ENCODE data around the gene ACOXL.

Gene ACOXL

DNA sequence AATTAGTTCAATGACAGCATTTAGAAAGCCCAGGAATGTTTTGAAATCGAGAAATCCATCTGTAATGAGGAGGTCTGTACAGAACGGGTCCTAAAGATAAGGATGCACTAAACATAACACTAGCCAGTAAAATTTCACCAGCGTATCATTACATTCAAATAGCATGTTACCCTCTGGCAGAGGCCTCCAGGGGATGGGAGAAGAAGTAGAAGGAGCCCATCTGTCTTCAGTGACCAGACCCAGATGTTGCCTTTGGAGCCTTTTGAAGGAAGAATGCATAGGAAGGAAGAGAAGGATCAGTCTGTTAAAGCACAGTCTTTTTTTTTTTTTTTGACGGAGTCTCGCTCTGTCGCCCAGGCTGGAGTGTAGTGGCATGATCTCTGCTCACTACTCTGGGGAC, 302.2 kb downstream of the ACOXL start:
- TF ChIP-seq, protein P1, sequence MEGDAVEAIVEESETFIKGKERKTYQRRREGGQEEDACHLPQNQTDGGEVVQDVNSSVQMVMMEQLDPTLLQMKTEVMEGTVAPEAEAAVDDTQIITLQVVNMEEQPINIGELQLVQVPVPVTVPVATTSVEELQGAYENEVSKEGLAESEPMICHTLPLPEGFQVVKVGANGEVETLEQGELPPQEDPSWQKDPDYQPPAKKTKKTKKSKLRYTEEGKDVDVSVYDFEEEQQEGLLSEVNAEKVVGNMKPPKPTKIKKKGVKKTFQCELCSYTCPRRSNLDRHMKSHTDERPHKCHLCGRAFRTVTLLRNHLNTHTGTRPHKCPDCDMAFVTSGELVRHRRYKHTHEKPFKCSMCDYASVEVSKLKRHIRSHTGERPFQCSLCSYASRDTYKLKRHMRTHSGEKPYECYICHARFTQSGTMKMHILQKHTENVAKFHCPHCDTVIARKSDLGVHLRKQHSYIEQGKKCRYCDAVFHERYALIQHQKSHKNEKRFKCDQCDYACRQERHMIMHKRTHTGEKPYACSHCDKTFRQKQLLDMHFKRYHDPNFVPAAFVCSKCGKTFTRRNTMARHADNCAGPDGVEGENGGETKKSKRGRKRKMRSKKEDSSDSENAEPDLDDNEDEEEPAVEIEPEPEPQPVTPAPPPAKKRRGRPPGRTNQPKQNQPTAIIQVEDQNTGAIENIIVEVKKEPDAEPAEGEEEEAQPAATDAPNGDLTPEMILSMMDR (IDR thresholded peaks at IDR 0.05; ENCODE audit: insufficient read depth, low read depth, low read length, missing control alignments), result no peak
- no peak overlapping the region for H3K4me3 ChIP-seq (ENCODE audit: low read length)

DNA sequence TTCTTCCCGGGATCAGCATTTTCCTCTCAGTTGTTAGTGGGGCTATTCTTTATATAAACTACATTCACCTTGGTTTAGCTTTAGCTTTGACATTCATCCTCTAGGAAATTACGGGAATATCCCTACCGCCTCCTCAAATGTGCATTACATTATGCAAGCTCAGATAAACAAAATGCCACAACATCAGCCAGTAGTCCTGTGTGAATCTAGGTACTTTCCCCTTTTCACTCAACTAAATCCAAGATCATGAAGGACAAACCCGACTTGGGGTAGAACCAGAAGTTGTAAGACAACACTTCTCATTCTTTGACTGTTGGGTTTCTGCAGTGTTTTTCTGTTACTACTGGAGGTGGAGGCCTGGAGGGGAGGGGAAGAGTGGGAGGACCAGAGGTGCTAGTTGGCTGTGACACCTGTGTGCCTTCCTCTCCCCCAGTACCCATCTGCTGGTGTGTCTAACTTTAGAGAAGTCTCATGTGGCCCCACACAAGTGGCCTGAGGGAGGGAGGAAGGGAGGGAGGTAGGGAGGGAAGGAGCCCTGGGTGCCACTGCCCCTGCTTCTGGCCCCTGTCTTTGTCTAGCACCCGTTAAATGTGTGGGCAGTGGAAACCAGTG, 303.6 kb downstream of the ACOXL start:
- H3K4me3 ChIP-seq (ENCODE audit: low read length), result no peak overlapping the region
- TF ChIP-seq, protein P1 (IDR thresholded peaks at IDR 0.05; ENCODE audit: insufficient read depth, low read depth, low read length, missing control alignments), result no peak
- no peak for DNase-seq (ENCODE audit: low read depth)

More for the DNA sequence above, 302.2 kb downstream of the ACOXL start:
- DNase-seq (ENCODE audit: low read depth), result no peak

DNA sequence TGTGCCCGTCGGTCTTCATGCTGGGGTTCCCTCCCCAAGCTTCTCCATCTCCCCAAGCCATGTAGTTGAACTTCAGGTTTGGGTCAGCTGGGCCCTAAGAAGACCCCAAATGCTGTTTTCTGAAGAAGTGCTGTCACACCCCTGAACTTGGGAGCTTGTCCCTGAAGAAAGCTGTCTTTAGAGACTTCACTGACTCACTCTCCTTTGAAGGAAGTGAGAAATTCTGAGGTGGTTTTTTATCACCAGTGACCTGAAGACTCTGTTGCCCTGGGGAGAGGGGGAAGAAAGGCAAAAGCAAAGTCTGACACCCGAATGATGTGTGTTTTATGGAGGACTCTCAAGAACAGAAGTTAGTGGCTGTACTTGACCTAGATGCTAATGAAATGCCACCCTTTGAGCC, 304.8 kb downstream of the ACOXL start:
- DNase-seq (ENCODE audit: low read depth), result no peak

DNA sequence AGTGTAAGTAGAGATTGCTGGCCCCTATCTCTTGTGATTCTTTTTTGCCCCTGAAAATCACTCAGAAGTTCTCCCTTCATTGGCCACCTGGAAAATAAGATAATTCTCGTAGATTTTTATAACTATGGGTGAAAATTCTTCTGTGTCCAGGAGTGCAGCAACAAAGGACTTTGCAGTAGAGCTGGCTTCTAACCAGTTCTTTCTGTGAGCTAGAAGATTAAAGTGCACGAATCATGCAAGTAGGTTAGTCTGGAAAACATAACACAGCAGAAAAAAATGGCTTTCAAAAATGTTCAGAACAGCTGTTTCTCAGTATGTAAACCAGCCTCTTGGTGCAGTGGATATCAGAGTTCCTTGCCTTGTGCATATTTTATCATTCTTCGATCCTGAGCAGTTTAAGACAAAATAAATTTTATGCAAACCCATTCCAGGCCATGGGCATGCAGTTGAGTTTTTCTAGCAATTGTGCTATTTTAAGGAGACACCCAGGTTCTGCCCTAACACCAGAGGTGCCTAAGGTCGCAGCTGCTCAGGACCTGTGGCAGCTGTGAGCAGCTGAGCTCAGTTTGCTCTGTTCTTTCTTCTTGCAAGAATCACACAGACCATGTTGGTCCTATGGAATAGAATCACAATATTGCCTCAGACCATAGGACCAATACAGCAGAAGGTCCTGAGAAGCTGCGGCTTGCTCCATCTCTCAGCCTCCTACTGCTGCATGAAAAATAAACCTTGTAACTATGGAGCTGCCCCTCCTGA, 307.4 kb downstream of the ACOXL start:
- TF ChIP-seq, protein P1 (IDR thresholded peaks at IDR 0.05; ENCODE audit: insufficient read depth, low read depth, low read length, missing control alignments), result no peak
- no peak for DNase-seq (ENCODE audit: low read depth)
- no peak overlapping the region for H3K4me3 ChIP-seq (ENCODE audit: low read length)

More for the DNA sequence above, 304.8 kb downstream of the ACOXL start:
- TF ChIP-seq, protein P1 (IDR thresholded peaks at IDR 0.05; ENCODE audit: insufficient read depth, low read depth, low read length, missing control alignments), result no peak
- no peak overlapping the region for H3K4me3 ChIP-seq (ENCODE audit: low read length)

DNA sequence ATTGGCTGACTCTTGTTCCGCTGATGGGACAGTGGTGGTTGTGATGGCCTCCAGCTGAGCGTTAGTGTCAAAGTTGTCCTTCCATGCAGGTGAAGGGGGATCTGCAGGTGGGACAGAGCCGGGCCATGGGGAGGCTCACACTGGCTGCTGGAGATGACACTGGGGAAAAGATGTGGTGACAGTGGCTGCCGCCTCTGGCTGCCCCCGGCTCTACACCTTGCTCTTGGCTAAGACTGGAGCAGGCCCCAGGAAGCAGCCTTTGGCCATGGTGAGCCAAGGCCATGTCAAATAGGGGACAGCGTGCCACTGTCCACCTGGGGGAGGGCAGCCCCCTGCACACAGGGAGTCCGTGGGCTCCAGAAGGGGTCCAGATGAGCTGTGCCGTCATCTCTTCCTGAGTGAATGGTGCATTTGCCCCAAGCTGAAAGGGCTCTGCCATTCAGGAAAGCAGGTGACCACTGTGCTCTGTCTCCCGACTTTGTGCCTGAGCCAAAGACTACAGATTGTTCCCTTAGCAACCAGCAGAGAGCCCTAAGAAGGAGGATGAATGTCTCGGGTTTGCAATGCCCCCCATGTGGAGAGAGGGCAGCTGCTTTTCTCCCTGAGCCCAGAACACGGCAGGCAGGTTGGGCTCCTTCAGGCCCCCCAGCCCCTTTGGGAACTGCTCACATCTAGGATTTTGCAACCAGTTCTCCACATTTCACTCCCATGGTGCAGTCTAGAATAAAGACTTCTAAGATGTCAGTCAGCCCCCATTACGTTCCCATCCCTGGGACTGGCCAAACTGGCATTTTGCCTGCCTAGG, 309.2 kb downstream of the ACOXL start:
- TF ChIP-seq, protein P1 (IDR thresholded peaks at IDR 0.05; ENCODE audit: insufficient read depth, low read depth, low read length, missing control alignments), result no peak
- H3K4me3 ChIP-seq (ENCODE audit: low read length), result no peak overlapping the region
- no peak for DNase-seq (ENCODE audit: low read depth)

DNA sequence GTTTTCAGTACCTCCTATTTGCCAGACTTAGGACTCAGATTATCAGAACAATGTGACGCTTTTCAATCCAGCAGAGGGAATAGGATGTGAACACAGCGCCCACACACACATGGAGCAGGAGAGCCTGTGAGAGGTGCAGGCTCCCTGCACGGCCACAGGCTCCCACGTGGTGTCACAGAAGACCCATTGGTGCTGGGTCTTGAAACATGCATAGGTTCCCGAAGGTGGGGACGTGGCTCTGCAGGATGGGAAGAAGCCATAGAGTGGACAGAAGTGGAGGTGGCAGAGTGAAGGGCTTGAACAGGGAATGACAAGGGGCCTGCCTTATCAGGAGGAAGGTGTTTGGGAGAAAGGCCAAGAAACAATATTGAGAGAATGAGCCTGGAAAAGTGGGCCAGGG, 309.9 kb downstream of the ACOXL start:
- TF ChIP-seq, protein P1 (IDR thresholded peaks at IDR 0.05; ENCODE audit: insufficient read depth, low read depth, low read length, missing control alignments), result no peak
- DNase-seq (ENCODE audit: low read depth), result no peak
- no peak overlapping the region for H3K4me3 ChIP-seq (ENCODE audit: low read length)

All from epithelial cell of esophagus (primary cell).